AG08395 (cell line): ENCODE measurements around the gene FUS.
"Not testable (repeated sequence)": the region's sequence is repeated elsewhere in the genome, so short reads cannot be mapped to it uniquely, and the experiment has no call there.

ENCODE experiments used
- DNase-seq: peaks from one replicate; pipeline ENCODE4 v3.0.0; 2012; ENCODE audit warnings: mixed read lengths, low spot score

The FUS gene

GRCh38 chr16:31179747-31180459 lies at the start of gene FUS:
FUS (plus strand) TSS chr16:31180139; CDS start chr16:31180215, 76 bp downstream.
- peak; percentile 98 for DNase-seq

GRCh38 chr16:31130336-31130891 lies 49.5 kb upstream of the FUS start:
- no peak for DNase-seq

DNA sequence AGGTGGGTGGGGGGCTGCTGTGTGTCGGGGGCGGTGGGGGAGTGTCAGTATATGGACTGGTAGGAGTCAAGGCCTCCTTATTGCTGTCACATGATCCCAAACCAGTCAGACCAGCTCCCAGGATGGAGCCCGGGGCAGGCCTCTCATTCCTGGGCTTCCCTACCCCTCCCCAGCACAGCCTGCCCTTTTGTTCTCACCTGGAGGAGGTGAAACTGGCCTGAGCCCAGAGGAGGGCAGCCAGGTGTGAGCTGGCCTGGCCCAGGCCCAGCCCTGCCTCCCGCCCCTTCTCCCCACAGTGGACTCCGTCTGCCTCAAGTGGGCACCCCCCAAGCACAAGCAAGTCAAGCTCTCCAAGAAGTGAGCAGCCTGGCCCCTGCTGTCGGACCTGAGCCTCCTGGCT lies 49.0 kb upstream of the FUS start:
- DNase-seq: no peak

DNA sequence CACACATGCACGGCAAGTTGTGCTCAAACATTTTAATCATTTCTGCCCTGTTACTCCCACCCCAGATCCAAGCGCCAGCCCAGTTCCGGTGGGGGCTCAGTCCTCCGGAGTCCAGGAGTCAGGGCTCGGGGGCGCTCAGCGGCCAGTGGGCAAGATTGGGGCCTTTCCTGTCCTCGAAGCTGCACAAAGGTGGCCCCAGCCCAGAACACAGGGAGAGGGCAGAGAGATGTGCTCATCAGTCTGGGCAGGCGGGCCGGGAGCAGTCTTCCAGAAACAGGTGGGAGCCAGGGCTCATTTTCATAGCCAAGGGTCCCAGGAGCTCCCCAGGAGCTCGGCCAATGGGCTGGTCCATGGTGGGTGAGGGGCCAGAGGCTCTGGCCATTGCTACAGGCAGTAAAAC lies 48.5 kb upstream of the FUS start:
- DNase-seq: no peak

DNA sequence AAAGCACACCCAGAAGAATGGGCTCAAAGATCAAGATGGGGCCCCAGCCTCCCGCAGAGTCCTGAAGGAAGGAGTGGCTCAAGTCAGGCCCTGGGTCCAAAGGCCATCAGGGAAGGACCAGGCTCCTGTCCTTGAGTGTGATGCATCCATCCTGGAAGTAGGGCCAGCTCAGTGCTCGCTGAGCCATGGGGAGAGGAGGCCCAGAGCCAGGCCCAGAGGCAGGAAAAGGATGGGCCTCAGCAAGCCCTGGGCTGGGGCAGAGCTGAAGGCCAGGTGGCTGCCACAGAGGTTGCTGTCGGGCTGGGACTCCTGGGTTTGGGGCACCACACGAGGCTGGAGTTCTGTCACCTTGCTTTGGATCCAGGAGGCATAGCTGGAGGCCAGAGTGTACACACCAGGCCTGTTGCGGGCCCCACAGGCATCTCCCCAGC lies 48.1 kb upstream of the FUS start:
- DNase-seq: no peak

- no peak for DNase-seq
Observed at GRCh38 chr16:31132303-31132979, 47.5 kb upstream of the FUS start.

- no peak for DNase-seq
Observed at GRCh38 chr16:31133046-31133501, 46.9 kb upstream of the FUS start.

GRCh38 chr16:31134091-31134571 lies 45.8 kb upstream of the FUS start:
- no peak for DNase-seq

- DNase-seq: no peak
Observed at GRCh38 chr16:31134625-31135534, 45.1 kb upstream of the FUS start.

DNA sequence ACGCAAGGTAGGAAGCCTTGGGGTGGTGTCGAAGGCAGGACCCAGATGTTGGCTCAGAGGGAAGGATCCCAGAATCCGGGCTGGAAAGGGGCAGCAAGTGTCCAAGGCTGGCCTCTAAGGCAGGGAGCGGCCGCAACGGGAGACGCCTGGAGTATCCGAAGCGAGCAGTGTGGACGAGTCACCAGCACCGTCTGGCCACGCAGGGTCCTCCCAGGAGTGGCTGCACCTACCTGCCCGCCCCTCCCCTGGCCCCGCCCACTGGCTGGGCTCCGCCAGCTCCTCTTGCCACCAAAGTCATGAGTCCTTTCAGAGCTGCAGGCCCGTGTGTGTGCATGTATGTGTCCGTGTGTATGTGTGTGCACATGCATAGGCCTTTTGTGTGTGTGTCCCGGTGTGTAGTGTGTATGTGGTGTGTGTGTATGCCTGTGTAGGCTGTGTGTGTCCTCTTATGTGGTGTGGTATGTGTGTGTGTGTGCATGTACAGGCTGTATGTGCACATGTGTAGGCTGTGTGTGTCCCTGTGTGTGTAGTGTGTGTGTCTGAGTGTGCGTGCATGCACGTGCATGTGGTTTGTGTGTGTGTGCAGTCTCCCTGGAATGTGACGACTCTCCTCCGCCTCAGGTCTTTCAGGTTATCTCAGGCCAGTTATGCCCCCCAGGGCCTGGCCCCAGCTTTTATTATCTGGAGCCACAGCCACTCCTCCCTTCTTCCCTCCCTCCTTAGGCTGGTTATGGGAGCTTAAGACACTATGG lies 44.2 kb upstream of the FUS start, which contains the start of gene PRSS8:
PRSS8 (minus strand) TSS at position 193 of the 752 bp plus-strand sequence. CDS start 229 bp downstream, outside the sequence.
- DNase-seq: no peak

GRCh38 chr16:31136287-31136662 lies 43.7 kb upstream of the FUS start:
- no peak for DNase-seq

DNA sequence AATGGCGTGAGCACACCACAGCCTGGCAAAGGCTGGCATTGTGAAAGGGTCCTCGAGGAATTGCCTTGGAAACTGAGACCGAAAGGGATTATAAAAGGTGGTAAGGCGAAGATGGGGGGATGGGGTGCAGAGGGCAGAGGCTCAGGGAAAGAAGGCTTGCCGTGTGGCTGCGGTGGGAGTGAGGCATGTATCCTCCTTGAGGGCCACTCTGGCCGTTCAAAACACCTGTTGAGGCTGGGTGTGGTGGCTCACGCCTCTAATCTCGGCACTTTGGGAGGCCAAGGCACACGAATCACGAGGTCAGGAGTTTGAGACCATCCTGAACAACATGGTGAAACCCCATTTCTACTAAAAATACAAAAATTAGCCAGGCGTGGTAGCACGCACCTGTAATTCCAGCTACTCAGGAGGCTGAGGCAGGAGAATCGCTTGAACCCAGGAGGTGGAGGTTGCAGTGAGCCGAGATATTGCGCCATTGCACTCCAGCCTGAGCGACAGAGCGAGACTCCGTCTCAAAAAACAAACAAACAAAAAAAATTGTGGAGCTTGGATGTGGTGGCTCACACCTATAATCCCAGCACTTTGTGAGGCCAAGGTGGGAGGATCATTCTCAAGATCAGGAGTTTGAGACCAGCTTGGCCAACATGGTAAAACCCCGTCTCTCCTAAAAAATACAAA lies 43.0 kb upstream of the FUS start:
- not testable (repeated sequence) for DNase-seq

DNA sequence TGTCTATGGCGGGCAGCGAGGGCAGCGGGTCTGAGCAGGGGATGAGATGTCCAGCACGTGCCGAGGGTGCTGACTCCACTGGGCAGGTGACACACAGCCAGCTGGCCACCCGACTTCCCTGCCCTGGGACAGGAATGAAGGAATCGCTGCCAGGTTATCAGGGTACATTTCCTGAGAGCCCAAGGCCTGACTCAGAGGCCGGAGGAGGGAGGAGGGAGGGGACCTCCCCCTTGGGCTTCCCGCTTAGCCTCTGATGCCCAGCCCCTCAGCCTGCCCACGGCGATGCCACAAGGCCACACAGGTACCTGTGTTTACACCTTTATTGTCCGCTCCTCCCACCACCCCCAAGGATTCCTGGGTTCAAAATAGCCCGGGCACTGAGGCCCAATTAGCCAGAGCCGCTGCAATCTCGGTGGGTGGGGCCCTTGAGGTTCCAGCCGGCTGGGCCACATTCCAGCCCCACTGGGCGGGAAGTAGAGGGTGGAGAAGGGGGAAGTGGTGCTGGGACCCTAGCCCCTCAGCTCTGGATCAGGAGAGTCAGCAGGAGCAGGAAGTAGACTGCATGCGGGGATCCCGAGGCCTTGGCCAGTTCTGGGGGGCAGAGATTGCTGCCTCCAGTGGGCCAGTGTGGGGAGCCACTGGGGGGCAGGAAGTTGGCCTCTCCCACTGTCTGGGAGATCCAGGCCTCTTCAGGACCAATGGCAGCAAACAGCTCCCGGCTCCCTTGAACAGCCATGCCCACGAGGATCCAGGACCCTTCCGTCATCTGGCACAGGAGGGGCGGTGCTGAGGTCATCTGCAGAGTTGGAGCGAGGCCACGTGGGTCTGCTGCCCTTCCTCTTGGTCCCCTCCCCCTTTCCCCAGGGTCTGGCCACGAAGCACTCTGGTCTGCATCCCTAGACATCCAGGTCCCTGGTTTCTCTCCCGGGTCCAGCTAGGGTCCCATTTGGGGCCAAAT lies 41.0 kb upstream of the FUS start:
- DNase-seq: peak; percentile 61

DNA sequence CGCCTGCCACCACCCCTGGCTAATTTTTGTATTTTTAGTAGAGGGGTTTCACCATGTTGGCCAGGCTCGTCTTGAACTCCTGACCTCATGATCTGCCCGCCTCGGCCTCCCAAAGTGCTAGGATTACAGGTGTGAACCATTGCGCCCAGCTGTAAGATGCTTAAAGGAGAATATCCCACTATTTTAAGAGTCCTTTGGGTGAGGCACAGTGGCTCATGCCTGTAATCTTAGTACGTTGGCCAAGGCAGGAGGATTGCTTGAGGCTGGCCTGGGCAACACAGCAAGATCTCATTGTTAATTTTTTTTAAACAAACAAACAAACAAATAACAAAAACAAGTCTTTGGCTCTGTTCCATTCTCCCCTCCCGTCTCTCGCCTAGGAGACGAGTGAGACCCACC lies 38.9 kb upstream of the FUS start:
- DNase-seq: not testable (repeated sequence)

DNA sequence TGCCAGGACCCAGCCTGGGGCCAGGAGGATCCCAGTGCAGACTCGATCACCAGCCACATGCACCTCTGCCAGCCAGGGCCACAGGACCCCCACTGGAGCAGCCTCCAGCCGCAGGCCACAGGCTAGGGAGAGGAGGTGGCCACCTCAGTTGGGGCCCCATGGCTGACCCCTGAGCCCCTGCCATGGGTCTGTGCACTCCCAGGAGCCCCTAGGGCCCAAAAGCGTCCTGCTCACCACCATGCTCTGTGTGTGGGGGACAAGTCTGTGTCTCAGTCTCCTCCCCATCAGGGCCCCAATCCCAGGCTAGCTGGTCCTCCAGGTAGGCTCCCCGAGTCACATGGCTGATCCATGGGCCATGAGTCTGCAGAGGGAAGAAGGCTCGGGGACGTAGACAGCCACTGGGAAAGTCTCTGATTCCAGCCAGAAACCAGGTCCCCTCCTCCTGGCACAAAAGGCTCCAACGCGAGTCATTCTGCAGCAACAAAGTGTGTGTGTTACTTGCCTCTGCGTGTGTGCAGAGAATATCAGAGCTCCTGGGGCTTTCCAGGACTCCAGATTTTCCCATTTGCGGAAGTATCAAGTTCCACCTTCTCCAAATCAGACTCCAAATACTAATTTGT lies 38.3 kb upstream of the FUS start:
- peak; percentile 39 for DNase-seq

DNA sequence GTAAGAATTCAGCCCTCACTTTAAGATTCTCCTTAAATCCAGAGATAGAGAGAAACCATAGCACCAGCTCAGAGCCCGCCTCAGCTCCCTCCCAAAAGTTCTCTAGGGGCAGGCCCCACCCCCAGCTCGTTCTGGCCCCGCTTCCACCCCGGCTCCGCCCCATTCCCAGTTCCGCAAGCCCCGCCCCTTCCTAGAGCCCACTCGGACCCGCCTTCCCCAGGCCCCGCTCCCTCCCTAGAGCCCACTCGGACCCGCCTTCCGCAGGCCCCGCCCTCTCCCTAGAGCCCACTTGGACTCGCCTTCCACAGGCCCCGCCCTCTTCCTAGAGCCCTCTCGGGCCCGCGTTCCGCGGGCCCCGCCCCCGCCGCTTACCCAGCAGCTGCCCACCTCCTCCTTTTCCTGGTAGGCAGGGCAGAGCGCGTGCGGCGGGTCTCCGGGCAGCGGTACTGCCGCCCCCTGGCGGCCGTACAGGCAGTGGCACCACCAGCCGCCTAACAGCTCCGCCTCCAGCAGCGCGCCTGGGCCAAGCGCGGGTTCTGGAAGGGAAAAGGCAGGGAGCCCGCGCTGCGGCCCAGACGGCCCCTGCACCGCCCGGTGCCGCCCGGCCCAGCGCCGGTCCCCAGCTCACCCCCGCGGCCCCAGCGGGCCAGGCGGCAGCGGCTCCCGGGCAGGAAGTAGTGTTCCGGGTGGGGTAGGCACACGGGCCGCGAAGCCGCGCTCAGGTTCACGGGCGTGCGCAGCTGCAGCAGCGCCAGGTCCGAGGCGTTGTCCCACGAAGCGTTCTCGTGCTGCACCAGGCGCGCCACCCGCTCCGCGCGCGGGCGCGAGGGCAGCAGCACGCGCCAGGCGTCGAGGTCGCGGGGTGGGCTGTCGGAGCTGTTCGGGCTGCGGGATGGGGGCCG lies 37.6 kb upstream of the FUS start:
- DNase-seq: peak; percentile 100

- no peak for DNase-seq
Observed at GRCh38 chr16:31143011-31143693, 36.8 kb upstream of the FUS start.
